Measurements from ENCODE around the gene PTGFRN.
"Not testable (repeated sequence)": the region's sequence is repeated elsewhere in the genome, so short reads cannot be mapped to it uniquely, and the experiment has no call there.

PTGFRN gene

GRCh38 chr1:116971258-116971860 is 61.6 kb downstream of the PTGFRN start:
- peak in 2 of 51 donors; percentile 4 to 21 for DNase-seq

GRCh38 chr1:116971965-116972673 is 62.4 kb downstream of the PTGFRN start:
- no peak for DNase-seq

DNA sequence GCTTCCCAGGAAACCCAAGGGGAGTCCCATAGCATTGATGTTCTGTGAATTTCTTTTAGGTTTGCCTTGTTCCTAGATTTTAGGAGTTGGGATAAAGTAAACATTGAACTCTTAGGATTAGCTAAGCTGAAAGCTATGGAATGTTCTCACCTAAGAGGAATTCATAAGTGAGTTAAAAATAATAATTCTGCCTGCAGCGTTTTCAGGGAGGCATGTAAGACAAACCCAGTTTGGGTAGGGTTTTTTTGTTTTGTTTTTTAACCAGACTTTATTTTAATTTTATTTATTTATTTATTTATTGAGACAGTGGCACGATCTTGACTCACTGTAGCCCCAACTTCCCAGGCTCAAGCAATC is 62.9 kb downstream of the PTGFRN start:
- DNase-seq, result no peak

DNA sequence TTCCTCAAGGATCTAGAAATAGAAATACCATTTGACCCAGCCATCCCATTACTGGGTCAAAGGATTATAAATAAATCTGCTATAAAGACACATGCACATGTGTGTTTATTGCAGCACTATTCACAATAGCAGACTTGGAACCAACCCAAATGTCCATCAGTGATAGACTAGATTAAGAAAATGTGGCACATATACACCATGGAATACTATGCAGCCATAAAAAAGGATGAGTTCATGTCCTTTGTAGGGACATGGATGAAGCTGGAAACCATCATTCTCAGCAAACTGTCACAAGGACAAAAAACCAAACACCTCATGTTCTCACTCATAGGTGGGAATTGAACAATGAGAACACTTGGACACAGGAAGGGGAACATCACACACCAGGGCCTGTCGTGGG is 70.6 kb downstream of the PTGFRN start:
- not testable (repeated sequence) for DNase-seq

DNA sequence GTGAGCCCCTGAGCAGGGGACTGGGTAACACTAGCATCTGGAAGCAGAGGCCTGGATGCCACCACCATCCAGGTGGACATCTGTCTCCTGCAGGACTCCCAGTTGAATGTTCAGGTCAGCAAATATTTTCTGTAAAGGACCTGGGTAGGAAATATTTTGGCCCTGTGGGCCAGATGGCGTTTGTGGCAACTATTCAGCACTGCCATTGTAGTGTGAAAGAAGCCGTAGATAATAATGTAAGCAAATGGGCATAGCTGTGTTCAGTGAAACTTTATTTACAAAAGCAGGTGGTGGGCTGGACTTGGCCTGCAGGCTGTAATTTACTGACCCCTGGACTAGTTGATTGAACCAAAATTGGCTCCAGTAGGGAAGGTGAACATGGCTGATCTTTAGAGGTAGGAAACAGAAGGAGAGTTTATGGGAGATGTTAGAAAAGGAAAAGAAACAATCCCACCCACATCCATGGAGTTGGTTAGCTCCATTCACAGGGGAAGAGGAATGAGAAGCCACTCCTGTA is 71.9 kb downstream of the PTGFRN start:
- DNase-seq, result no peak

- DNase-seq, result no peak
Observed at GRCh38 chr1:116982319-116983004, 72.7 kb downstream of the PTGFRN start.

DNA sequence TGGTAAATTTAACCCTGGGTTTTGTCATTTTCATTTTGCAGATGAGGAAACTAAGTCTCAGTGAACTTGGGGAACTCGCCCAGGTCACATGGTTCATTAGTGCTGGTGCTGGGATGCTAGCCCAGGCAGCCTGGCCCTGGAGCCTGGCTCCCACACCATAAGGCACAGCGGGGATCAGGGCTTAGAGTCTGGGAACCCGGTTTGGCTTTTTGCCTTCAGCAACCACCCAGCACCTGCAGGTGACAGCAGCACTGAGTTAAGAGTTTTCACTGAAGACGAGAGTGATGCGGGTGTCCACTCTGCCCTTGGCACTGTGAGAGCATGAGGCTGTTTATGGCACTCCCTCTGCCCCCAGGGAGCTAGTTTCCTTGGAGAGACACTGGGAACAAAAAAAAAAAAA is 73.4 kb downstream of the PTGFRN start:
- DNase-seq, result no peak

DNA sequence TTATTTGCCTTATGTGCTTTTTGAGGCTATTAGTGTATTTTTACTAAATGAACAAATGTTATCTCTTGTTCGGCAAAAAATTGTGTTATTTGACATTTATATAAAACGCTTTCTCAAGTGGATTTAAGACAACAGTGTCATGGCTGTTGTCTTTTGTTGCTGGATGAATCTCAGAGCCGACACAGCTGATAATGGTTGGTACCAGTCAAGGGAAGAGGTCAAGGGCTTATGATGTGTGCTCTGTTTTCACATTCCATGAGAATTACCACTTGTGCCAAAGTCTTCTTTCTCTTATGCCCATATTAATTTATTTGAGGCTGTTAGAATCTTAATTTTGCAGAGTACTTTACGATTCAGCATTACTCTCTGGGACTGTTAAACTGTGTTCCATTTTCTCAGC is 74.0 kb downstream of the PTGFRN start:
- DNase-seq, result no peak

DNA sequence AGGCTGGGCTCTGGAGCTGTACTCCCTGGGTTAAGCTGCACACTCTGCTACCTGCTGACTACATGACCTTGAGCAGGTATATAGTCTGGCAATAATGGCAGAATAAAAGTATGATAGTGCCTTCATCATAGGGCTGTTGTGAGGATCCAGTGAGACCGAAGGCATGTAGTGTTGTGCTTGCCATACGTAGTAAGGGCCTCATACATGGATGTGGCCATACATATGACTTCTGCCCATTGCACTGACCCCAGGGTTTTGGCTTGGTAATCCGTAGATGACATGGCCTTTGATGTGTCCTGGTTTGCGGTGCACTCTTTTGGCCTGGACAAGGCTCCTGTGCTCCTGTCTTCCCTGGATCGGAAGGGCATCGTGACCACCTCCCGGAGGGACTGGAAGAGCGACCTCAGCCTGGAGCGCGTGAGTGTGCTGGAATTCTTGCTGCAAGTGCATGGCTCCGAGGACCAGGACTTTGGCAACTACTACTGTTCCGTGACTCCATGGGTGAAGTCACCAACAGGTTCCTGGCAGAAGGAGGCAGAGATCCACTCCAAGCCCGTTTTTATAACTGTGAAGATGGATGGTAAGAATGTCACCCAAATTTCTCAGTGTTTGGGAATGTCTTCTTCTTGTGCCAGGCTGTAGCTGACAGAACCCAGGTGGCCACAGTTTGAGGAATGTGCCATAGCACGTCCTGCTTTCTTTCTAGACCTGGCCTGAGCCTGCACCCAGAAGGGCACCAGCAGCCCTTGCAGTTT is 74.9 kb downstream of the PTGFRN start:
- no peak for DNase-seq

DNA sequence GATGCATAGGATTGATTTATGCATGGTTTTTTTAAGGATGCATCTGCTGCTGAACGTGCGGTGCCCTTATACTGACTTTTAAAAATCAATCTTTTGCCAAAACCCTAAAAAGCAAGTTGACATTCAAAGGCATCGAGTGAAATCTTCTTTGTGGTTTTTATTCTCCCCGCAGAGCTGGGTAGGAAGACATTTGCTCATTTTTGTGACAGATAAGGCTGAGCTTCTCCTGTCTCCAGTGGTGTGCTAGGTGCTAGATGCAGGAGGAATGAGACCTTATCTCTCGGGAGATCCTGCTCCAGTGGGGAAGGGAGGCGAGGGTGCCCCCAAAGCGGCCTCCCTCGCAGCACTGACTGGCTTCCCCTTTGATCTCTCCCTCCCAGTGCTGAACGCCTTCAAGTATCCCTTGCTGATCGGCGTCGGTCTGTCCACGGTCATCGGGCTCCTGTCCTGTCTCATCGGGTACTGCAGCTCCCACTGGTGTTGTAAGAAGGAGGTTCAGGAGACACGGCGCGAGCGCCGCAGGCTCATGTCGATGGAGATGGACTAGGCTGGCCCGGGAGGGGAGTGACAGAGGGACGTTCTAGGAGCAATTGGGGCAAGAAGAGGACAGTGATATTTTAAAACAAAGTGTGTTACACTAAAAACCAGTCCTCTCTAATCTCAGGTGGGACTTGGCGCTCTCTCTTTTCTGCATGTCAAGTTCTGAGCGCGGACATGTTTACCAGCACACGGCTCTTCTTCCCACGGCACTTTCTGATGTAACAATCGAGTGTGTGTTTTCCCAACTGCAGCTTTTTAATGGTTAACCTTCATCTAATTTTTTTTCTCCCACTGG is 76.9 kb downstream of the PTGFRN start:
- no peak for DNase-seq

- DNase-seq, result no peak
Observed at GRCh38 chr1:116987256-116987555, 77.5 kb downstream of the PTGFRN start.

DNA sequence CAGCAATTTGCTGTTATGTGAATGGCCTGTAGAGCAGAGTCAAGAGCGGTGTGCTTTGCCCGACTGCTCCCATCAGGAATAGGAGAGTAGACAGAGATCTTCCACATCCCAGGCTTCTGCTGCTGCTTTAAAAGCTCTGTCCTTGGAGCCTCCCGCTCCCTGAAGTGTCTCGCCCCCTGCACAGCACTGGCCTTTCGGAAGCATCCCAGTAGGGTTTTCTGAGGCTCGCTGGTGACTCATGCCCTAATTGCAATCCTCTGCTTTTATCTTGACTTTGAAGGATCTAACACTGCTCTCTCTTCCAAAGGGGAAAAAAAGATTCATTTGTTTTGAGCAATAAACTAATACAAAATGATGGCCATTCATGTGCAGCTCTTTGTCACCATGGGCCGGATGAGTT is 78.5 kb downstream of the PTGFRN start:
- DNase-seq, result no peak

- DNase-seq, result no peak
Observed at GRCh38 chr1:116988908-116989307, 79.2 kb downstream of the PTGFRN start.

DNA sequence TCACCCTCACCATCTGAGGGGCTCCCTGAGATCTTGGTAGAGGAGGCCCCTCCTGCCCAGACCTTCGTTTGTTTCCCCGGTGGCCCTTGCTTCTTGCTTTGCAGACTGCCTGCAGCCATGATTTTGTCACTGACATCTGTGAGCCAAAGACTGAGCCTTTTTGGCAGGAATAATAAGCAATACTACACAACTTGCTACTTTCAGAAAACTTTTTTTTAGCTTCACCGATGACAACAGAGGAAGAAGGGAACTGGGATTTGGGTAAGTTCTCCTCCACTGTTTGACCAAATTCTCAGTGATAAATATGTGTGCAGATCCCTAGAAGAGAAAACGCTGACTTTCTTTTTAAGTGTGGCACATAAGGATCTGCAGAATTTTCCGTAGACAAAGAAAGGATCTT is 80.1 kb downstream of the PTGFRN start:
- no peak for DNase-seq

GRCh38 chr1:116990612-116991151 is 81.0 kb downstream of the PTGFRN start:
- DNase-seq, result peak in 22 of 51 donors; percentile 7 to 70 (median 28)

- no peak for DNase-seq
Observed at GRCh38 chr1:116991171-116991845, 81.6 kb downstream of the PTGFRN start.

- no peak for DNase-seq
Observed at GRCh38 chr1:116991918-116992317, 82.2 kb downstream of the PTGFRN start.

GRCh38 chr1:116993286-116993685 is 83.6 kb downstream of the PTGFRN start:
- DNase-seq, result no peak

- DNase-seq, result no peak
Observed at GRCh38 chr1:116994411-116994810, 84.7 kb downstream of the PTGFRN start.

GRCh38 chr1:116997066-116997465 is 87.3 kb downstream of the PTGFRN start:
- DNase-seq, result no peak

All from hypothalamus (tissue), 51 donors.